Hematopoietic multipotent progenitor cell treated with erythropoietin and hydrocortisone succinate and interleukin-3 and kit ligand, for 4 days (in vitro differentiated cells): ENCODE measurements around the gene NAV2.
A peak's percentile ranks its signal among the peaks of the same experiment; 100 is the strongest.

ENCODE experiments used
- DNase-seq: peaks from one replicate; pipeline ENCODE4 v3.0.0-alpha.2; 2015

NAV2 gene

DNA sequence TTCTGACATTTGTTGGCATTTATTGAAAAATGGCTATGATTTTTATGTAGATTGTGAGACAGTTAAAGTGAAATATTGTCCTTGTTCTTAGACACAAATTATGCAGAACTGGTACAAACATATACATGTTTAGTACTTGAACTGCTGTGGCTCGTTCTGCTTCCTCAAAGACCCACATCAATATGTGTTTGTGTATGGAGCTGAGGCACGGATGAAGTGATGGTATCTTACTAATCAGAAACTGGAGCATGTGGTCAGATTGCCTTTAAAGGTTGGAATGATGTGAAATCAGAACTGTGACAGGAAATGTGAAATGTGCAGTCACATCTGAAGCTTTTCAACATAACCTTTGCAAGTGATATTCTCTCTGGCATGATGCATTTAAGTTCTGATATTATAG lies 130.4 kb downstream of the NAV2 start:
- no peak for DNase-seq

DNA sequence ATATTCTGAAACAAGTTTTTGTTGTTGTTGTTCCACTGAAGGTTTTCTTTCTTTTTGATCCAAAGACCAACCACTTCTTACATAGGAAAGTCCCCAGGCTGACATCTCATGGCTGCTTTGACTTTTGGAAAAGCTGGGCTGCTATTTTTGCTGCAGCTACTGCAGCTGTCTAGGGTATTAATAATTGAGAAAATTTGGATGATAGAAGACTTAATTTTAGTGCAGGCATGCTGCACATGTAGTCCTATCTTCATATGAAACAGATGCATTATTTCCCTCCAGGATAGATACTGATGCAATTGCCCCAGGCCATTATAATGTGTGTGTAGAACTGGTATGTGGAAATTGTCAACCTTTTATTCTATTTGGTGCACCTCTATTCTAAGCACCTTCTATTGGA lies 131.4 kb downstream of the NAV2 start:
- no peak for DNase-seq

GRCh38 chr11:19844806-19845205 lies 132.2 kb downstream of the NAV2 start:
- no peak for DNase-seq

DNA sequence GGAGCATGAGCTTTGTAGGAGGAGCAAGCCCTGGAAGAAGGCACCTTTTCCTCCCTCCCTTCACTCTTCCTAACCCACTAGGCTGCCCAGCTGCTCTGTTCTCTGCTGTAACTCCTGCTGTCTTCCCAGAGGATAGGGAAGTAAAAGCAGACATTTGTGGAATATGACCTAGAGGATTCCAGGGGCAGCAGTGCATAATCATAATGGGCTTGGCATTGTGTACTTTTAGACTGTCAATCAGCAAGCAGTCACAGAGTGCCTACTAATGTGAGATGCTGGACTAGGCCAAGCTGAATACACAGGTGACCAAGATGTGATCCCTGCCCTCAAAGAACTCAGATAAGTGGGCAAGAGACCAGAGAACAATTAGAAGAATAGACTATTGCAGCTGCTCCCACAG lies 133.0 kb downstream of the NAV2 start:
- no peak for DNase-seq

- DNase-seq, result no peak
Measured at GRCh38 chr11:19846654-19847305, 134.1 kb downstream of the NAV2 start.

DNA sequence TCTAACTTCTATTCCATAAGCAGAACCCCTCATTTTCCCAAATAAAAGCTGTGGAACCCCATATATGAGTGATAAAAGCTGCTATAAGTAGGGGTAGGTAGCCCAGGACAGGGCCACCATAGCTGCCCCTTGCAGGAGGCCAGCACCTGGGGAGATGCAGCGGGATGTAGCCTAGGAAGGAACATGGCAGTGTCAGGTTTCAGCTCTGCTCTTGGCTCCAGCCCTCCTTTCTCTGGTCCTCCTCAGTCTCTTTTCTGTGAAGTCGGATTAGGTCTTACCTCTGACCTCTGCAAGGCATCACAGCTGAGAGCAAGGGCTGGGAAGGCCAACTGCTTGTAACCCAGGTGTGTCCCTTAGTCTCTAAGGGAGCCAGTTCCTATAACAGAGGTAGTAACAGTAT lies 135.6 kb downstream of the NAV2 start:
- DNase-seq, result no peak

GRCh38 chr11:19849107-19849789 lies 136.6 kb downstream of the NAV2 start:
- DNase-seq, result no peak

DNA sequence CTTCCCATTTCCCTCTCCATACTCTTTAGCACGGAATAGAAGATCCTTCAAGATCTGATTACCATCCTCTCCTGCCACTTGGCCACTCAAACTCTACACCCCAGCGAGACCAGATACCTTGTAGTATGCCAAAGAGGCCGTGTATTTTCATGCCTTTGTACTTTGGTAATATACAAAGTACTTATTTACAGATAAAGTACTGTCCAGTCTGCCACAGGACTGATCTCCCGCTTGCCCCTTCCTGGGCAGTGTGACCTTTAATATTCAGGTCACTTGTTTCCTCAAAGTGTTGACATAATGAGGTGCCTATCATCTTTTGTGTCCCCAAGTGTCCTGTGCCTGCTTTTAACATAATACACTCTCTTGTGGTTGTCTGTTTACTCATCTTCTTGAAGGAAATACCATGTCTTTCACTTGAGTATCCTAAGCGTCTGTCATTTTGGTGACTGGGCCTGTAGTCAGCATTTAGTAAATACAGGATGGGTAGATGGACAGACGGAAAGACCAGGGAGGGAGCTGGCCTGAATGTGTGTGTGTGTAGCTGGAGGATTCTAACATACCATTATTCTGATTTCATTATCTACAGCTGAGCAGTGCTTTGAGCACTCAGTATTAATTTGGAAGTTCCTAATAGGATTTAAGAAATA lies 137.4 kb downstream of the NAV2 start:
- DNase-seq, result no peak

DNA sequence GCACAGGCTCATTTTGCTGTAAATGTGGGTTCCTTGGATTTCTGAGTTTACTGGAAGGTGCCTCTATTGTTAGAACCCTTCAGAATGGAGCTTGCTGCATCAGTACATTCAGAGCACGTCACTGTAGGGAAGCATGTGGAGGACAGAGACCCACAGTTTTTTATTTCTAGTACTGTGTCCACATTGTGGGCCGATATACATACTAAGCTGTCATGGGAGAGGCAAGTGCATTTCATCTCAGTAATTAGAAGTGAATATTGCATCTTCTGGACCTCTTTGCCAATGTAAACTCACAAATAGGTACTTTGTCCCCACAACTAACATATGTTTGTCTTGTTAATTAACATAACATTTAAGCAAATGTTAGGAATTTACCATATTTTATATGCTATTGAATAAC lies 139.7 kb downstream of the NAV2 start:
- DNase-seq, result no peak

DNA sequence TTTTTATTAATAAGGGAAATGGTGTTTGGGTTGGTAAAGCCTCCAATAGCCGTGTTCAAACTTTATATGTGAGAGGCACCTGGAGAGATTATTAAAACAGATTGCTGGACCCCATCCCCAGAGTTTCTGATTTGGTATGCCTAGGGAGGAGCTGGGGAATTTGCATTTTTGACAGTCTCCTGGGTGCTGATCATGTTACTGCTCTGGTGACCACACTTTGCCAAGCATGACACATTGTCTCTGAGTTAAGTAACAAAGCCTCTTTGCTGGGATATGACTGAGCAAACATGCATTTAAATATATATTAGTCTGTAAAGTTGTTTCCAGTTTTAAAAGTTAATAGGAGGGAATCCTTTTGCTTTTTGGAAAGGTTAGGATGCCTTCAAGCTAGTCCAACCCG lies 140.4 kb downstream of the NAV2 start:
- DNase-seq, result no peak

DNA sequence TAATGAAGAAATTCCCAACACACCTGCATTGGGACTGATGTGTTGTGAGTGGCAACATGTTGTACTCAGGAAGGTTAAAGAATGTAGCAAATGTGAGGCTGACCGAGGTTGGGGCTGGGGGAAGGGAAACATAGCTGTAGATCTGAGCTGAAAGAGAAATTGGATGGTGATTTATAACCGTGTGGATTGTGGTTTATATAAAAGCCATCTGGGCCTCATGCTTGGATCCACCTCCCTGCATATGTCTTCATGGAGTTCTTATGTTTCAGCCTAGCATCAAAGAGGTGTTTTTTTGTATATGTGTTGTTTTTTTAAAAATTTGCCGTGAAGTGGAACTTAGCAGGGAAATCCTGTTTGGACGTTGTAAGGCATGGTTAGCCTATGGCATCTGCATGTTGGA lies 141.3 kb downstream of the NAV2 start:
- peak; percentile 2 for DNase-seq

GRCh38 chr11:19861171-19861570 lies 148.5 kb downstream of the NAV2 start:
- no peak for DNase-seq

GRCh38 chr11:19862091-19862490 lies 149.5 kb downstream of the NAV2 start:
- DNase-seq, result no peak

GRCh38 chr11:19864141-19865140 lies 151.8 kb downstream of the NAV2 start:
- no peak for DNase-seq

GRCh38 chr11:19866037-19866436 lies 153.4 kb downstream of the NAV2 start:
- no peak for DNase-seq

GRCh38 chr11:19866521-19866920 lies 153.9 kb downstream of the NAV2 start:
- no peak for DNase-seq

- no peak for DNase-seq
Measured at GRCh38 chr11:19867064-19867463, 154.4 kb downstream of the NAV2 start.

- DNase-seq, result peak; percentile 2
Measured at GRCh38 chr11:19868281-19868821, 155.7 kb downstream of the NAV2 start.

GRCh38 chr11:19868871-19869270 lies 156.2 kb downstream of the NAV2 start:
- no peak for DNase-seq

GRCh38 chr11:19869466-19869865 lies 156.8 kb downstream of the NAV2 start:
- no peak for DNase-seq

DNA sequence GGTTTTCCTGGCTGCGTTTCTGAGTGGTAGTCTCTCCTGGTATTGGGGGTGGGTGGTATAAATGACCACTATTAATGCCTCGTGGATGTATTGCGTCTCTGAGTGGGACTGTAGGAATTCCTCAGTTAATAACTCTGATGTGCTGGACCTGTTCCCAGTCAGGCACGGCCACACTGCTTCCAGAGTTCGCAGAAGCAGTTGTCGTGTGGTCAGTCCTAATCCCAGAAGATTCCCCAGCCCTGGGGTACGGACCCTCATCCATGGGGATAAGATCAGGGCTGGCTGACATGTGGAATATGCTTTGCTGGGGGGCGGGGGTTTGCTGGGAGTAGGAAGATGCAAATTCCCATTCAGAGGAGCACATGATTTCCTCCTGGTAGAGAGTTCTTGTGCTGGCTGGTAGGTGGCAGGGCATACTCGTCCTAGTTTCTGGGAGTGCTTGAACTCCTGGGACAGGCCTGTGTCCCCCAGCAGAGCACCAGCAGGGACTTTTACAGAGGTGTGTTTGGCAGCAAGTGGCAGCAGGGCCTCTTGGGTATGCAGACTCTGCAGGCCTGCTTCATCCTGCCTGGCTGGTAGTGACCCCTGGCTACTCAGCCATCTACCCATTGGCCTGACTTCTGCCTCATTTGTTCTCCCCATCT lies 157.4 kb downstream of the NAV2 start:
- no peak for DNase-seq

GRCh38 chr11:19871531-19871930 lies 158.9 kb downstream of the NAV2 start:
- DNase-seq, result no peak
